Psoas muscle (tissue), 8 donors: Measurements from ENCODE around the gene MAN2B1. TPM values are rescaled to one million over a fixed set of nuclear protein-coding genes. Genes with fewer than 3 reads are reported as not detected.
A peak's percentile ranks its signal among the peaks of the same experiment; 100 is the strongest.
"Not testable (repeated sequence)": the region's sequence is repeated elsewhere in the genome, so short reads cannot be mapped to it uniquely, and the experiment has no call there.

Experiments
- ATAC-seq, 4 donors: fragments of 200-7000 bp; cut with Tn5 transposase; one replicate each; pipeline ENCODE4 v1.9.1; 2020; ENCODE audit warnings: moderate library complexity in 3 of 4, mild to moderate bottlenecking in 2 of 4
- DNase-seq, 2 donors: peaks; one replicate each; pipeline ENCODE4 v3.0.0-alpha.2; 2020
- H3K27ac ChIP-seq: fragments of 200-600 bp; one replicate; pipeline ENCODE4 v1.8.0; 2022
- H3K27me3 ChIP-seq, 3 donors: fragments of 200-600 bp in 1 of 3; one replicate each; pipeline versions ENCODE4 v1.6.1 to v1.8.0; 2013 to 2022; ENCODE audit warnings: low read length in 2 of 3, mild to moderate bottlenecking in 2 of 3, moderate library complexity in 1 of 3; ENCODE audit not compliant: insufficient read depth in 3 of 3
- H3K36me3 ChIP-seq, 2 donors: fragments of 200-600 bp in 1 of 2; one replicate each; pipeline versions ENCODE4 v1.6.1 to v1.8.0; 2013 to 2022; ENCODE audit warnings: low read depth in 1 of 2, mild to moderate bottlenecking in 1 of 2, moderate library complexity in 1 of 2; ENCODE audit not compliant: insufficient read depth in 1 of 2
- H3K4me1 ChIP-seq: fragments of 200-600 bp; one replicate; pipeline ENCODE4 v1.8.0; 2022
- H3K4me3 ChIP-seq: fragments of 200-600 bp; one replicate; pipeline ENCODE4 v1.8.0; 2022; ENCODE audit warnings: mild to moderate bottlenecking
- H3K9me3 ChIP-seq: fragments of 200-600 bp; one replicate; pipeline ENCODE4 v1.8.0; 2022
- WGBS, 3 donors: extraction: QIAGEN DNeasy Blood & Tissue Kit; methylation state at CpG; one replicate each; pipeline versions ENCODE4 v1.1.6 to v1.1.7; 2013; 5-methylcytosine and 5-hydroxymethylcytosine counted together
- intact Hi-C, 2 donors: fragments of 100-400 bp; cut with DNase I; formaldehyde crosslinking; loops; one replicate each; pipeline versions ENCODE4 v1.11.0 to v1.14.2; 2022
- polyA plus RNA-seq, 3 donors: library from polyadenylated mRNA; stranded (reverse); fragments of 200-250 nt; gene quantifications; one replicate each; pipeline ENCODE4 v1.2.3, GENCODE V29; 2013
- total RNA-seq, 4 donors: library from RNA; stranded (reverse); fragmentation: NEBNext Ultra II Directional in 2 of 4; extraction: Animal tissue kit (Norgen Biotek cat#: 25700) in 2 of 4; gene quantifications; one replicate each; pipeline versions ENCODE4 v1.2.1 to v1.2.4, GENCODE V29; 2021 to 2023
- TF ChIP-seq, protein P1 (sequence below): fragments of 200-600 bp; IDR thresholded peaks from one replicate; pipeline ENCODE4 v1.8.0; 2022; ENCODE audit warnings: antibody characterized with exemption
- donor health status: healthy with polysubstance abuse.
- donor health status: DM: no; HTN: no; CAD: no; lungs with moderate emphysema.
- donor health status: Bipolar disorder and iron deficiency.
- donor health status: healthy.
- donor health status: DM: yes; HTN: yes; CAD: no.
- donor health status: DM: no; HTN: no; CAD: no.
- donor health status: DM: no; HTN: no; CAD: no.
- donor health status: DM: yes; HTN: yes; CAD: no.

The MAN2B1 gene
- total and polyA plus RNA-seq, 7 donors = 9.6 to 20.5 (median 16.0) TPM

DNA sequence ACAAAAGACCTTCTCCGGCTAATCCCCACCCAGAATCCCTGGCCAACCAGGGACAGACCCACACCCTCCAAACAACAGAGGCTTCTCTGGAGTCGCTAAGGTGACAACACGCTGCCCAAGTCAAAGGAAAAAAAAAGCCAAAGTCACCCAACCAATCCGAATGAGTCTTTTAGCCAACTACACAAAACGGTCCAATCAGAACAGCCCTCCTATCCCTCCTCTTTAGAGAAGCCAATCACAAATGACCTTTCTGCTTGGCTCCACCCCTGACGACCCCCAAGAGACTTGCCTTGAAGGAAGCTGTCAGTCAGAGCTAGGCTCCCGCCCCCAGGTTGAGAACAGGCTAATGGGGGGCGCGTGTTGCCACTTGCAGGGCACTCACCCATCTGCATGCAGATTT lies 36.5 kb upstream of the MAN2B1 start:
- DNase-seq = no peak
- no peaks in the 10 kb centered on the region for H3K27me3 ChIP-seq
- peaks cover 12 to 99% of the 10 kb centered on the region in 2 donors for H3K36me3 ChIP-seq
- H3K4me3 ChIP-seq = no peak overlapping the region
- TF ChIP-seq, protein P1, sequence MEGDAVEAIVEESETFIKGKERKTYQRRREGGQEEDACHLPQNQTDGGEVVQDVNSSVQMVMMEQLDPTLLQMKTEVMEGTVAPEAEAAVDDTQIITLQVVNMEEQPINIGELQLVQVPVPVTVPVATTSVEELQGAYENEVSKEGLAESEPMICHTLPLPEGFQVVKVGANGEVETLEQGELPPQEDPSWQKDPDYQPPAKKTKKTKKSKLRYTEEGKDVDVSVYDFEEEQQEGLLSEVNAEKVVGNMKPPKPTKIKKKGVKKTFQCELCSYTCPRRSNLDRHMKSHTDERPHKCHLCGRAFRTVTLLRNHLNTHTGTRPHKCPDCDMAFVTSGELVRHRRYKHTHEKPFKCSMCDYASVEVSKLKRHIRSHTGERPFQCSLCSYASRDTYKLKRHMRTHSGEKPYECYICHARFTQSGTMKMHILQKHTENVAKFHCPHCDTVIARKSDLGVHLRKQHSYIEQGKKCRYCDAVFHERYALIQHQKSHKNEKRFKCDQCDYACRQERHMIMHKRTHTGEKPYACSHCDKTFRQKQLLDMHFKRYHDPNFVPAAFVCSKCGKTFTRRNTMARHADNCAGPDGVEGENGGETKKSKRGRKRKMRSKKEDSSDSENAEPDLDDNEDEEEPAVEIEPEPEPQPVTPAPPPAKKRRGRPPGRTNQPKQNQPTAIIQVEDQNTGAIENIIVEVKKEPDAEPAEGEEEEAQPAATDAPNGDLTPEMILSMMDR = no peak
- no peaks in the 10 kb centered on the region for H3K4me1 ChIP-seq
- intact Hi-C loops = no loop called here
- WGBS, 3 donors = 60 to 63% (median 60%) methylated on average over 9 of the region's 9 CpGs
- no peaks in the 10 kb centered on the region for H3K9me3 ChIP-seq
- peak in 2 of 4 donors; percentile 35 to 48 for ATAC-seq
- H3K27ac ChIP-seq = no peak overlapping the region

DNA sequence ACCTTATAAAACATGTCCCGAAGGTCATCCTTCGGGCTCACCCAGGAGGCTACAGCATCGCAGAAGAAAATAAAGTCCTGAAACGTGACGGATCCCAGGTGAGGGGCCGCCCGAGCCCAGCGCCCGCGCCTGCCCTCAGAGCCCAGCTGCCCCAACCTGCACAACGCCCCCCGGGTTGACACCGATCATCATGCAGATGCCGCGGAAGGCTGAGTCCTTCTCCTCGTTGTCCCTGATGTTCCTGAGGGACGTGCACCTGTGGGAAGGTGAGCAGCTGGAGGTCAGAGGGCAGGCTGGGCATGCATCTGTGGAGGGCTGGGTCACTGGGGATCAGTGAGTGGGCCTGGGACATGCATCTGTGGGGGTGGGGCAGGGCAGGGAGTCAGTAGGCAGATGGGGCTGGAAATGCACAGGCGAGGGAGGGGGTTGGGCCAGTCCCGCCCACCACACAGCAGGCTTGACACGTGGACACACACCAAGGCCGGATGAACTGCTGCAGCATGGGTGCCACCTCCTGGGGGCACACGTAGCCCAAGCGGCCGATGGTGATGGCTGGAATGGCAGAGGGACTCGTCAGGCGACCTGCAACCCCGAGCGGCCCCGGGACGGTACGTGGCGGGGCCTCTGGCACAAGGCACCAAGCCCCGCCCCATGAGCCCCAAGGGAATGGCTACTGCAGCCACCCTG lies 35.2 kb upstream of the MAN2B1 start:
- ATAC-seq (no peak), DNase-seq (no peak)
- WGBS, 3 donors = 85 to 88% (median 87%) methylated on average over 28 to 33 of the region's 33 CpGs
- Histone ChIP-seq H3K27ac (no peak overlapping the region), H3K4me1 (no peaks in the 10 kb centered on the region), H3K27me3 (no peaks in the 10 kb centered on the region), H3K4me3 (no peak overlapping the region), H3K9me3 (no peaks in the 10 kb centered on the region), H3K36me3 (peaks cover 12 to 88% of the 10 kb centered on the region in 2 donors)
- intact Hi-C loops = no loop called here
- TF ChIP-seq, protein P1 = no peak

DNA sequence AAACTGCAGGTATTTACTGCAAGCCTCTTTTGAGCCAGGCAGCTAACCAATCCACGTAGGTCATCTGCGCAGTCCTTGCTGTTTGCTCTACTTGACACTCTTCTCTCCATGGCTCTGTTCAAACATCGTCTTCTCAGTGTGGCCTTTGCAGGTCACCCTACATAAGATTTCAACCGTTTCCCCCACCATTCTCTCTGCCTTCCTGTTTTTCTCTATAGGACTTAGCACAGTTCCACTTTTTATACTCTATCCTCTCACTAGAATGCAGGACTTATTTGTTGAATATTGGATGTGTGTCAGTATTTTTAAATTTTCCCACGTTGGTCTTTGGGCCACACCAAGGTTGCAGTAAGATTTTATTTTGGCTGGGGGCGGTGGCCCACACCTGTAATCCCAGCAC lies 31.6 kb upstream of the MAN2B1 start:
- H3K27me3 ChIP-seq = no peaks in the 10 kb centered on the region
- intact Hi-C loops = no loop called here
- no peak overlapping the region for H3K4me3 ChIP-seq
- TF ChIP-seq, protein P1 = no peak
- H3K4me1 ChIP-seq = peaks cover 10% of the 10 kb centered on the region
- peaks cover 6 to 52% of the 10 kb centered on the region in 2 donors for H3K36me3 ChIP-seq
- WGBS, 3 donors = 74 to 87% (median 76%) methylated on average over 6 of the region's 6 CpGs
- no peaks in the 10 kb centered on the region for H3K9me3 ChIP-seq
- ATAC-seq (no peak), DNase-seq (no peak)
- H3K27ac ChIP-seq = no peak overlapping the region

DNA sequence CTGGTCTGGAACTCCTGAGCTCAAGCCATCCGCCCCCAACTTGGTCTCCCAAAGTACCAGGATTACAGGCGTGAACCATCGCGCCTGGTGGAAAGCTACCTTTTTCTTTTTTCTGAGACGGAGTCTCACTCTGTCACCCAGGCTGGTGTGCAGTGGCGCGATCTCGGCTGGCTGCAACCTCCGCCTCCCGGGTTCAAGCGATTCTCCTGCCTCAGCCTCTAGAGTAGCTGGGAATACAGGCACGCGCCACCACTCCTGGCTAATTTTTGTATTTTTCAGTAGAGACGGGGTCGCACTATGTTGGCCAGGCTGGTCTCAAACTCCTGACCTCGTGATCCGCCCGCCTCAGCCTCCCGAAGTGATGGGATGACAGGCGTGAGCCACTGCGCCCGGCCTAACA lies 30.9 kb upstream of the MAN2B1 start:
- H3K27me3 ChIP-seq, H3K4me1 ChIP-seq, ATAC-seq, H3K27ac ChIP-seq, H3K9me3 ChIP-seq, DNase-seq, intact Hi-C loops: not testable (repeated sequence)
- Histone ChIP-seq H3K36me3 (peaks cover 6 to 45% of the 10 kb centered on the region in 2 donors), H3K4me3 (peak overlapping the region; percentile 93)
- WGBS, 3 donors = 93 to 95% (median 94%) methylated on average over 22 of the region's 22 CpGs

DNA sequence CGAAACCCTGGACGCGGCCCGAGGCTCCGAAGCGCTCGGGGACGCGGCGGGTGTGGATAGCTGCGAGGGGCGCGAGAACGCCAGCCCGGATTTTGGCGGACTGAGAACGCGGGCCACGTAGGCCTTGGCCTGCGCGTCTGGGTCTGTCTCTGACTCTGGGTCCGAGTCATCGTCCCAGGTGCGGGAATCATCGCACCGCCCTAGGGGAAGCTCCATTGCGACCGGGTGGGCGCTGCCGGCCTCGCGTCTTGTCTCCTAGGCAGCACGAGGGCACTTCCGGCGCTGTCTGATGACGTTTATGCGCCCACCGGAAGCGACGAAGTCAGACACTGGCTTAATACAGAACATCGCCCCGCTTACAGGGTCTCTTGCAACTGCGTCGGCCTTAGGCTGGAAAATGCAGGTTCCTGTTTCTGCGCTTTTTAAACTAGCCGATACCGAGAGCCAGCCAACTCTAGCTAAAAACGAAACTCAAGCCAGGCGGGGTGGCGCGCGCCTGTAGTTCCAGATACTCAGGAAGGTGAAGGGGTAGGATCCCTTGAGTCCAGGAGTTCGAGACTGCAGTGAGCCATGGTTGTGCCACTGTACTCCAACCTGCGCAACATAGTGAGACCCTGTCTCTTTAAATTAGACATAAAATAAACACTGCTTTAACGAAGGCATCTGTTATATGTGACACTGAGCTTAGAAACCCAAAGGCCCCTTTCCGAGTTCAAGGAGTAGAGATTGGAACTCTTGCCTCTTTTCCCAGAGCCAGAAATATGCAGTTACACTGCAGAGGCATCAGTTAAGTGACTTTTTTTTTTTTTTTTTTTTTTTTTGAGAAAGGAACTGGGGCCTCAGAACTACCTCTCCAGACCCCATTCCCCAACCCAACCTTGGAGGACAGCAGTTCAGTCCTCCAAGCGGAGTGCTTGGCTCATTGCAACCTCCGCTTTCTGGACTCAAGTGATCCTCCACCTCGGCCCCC lies 30.1 kb upstream of the MAN2B1 start, which contains the start of gene FBXW9:
Gene FBXW9 (minus strand): TSS at position 266 of the 970 bp plus-strand sequence. CDS start 50 bp downstream, at position 216.
- H3K36me3 ChIP-seq = peaks cover 6 to 37% of the 10 kb centered on the region in 2 donors
- H3K27me3 ChIP-seq = no peaks in the 10 kb centered on the region
- WGBS, 3 donors = 6% methylated on average over 58 to 59 of the region's 59 CpGs
- no peaks in the 10 kb centered on the region for H3K9me3 ChIP-seq
- DNase-seq = peak; percentile 96 to 98
- H3K4me3 ChIP-seq = peak within 1 kb of the TSS; percentile 93
- TF ChIP-seq, protein P1 = no peak
- intact Hi-C loops = no loop called here
- peaks cover 10% of the 10 kb centered on the region for H3K4me1 ChIP-seq
- peak; percentile 90 to 96 (median 92) for ATAC-seq
- H3K27ac ChIP-seq = peak within 1 kb of the TSS; percentile 88
